Iris pigment epithelial cell (primary cell): Measurements from ENCODE around the gene GOLT1A.
A peak's percentile ranks its signal among the peaks of the same experiment; 100 is the strongest.

Source experiments
- DNase-seq: peaks from one replicate; pipeline ENCODE4 v3.0.0-alpha.2; 2011; ENCODE audit warnings: low read depth

Gene GOLT1A

DNA sequence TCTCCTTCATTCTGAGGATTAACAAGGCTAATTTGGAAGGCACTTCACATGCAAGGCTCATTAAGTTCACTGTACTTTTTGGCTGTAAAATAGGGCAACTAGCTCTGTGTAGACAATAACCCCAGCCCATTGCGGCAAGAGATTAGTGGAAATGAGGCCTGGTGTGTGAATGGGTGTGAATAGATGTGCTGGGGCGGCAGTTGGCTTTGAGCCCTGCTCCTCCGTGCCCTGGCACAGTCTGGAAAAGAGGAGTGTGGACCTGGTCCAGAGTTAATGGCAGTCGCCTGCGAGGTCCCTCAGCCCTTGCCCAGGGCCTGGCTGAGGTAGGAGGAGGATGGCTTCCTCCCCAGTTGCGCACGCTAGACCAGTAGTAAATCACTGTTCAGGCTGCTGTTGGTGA is 22.3 kb downstream of the GOLT1A start:
- DNase-seq, result no peak

DNA sequence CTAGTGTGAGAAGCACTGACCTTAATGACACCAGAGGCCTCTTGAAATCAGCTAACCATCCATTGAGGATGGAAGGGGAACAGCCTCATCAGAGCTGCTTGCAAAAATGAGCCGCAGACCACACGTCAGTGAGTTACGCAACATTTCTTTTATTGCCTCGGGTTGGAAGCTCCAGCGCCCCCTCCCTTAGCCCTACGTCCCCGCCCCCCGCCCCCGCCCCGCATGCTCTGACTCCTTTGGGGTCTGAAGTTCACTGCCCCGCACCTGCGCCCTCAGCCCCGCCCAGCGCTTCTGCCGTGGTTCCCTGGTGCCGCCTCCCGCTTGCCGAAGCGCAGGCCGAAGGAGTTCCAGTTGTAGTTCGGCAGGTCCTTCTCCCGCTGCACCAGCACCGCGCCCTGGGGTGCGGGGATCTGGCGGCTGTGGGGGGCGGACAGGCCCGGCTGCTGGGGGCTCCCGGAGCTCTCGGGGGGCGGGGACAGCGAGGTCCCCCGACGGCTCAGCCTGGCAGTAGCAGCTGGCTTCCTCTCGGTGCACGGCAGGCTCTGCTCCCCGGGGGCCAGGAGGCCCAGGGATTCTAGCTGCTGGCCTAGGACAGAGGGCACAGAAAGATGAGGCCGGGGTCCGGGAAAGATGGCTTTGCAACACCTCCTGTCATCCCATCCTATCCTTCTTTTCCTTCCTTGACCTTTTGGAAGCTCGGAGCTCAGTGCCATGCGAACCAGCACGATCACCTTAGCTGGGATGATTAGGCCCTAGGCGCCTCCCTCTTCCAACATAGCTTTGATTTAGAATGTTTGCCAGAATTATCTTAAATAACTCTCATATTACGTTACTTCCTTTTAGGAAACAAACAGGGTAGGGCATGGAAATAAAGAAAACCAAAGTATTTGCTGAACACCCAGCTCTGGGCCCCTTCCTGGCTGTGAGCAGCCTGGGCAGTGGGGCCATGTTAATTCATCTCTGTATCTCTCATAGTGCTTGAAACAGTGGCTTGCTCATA is 23.3 kb downstream of the GOLT1A start:
- peak; percentile 78 for DNase-seq

DNA sequence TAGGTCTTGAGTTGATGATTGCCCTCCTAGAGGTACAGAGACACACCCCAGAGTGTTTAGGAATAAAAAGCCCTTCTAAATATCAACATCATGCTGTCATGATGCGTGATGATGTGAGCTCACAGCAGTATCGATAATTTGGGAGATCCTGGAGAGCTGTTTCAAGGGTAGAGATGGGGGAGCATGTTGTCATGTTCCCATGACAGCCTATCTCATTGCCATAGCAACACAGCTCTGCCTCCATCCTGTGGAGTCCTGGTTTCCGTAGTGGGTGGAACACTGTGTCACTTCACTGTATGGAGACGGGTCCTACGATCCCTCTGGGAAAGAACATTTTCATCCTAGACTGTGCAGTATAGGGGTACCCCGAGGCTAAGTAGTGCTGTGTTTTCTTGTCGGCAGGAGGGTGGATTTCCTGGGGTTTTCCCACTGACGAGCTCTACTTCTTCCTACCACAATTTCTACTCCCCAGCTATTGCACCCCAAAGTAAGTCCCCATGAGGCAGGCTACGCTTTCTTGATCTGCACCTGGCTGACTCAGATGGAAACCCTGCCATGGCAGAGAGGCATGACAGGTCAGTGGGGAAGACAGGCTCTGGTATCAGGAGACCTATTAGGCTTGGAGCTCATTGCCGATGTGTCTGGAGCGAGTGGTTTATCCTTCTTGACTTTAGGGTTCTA is 24.7 kb downstream of the GOLT1A start:
- no peak for DNase-seq

DNA sequence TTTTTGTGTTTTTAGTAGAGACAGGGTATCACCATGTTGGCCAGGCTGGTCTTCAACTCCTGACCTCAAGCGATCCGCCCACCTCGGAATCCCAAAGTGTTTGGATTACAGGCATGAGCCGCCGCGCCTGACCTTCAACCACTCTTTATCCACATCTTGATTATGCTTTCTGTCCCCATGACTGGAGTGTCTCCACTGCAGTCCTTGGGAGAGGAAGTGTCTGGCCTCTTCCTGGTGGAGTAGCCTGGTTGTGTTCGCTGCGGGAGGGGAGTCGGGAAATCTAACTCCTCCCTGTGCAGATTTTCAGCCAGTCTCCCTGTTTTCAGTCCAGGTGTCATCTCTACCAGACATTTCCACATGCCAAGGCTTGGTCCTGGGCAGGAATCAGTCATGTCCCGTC is 27.2 kb downstream of the GOLT1A start:
- DNase-seq, result no peak

DNA sequence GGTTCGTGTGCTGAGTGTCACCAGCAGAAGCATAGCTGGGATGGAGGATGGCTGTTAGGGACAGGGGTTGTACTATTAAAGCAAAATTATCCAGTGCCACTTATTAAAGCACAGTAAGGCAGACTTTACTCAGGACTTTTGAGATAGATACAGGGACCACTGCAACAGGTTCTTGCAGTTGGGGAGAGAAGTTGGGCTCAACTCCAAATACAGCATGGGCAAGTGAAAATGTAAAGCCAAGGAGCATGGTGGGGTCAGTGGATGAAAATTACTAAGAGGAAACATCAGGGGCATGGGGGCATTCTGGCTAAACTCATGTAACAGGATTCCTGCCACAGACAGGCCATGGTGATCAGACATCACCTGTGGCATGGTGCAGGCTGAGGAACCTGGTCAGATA is 32.7 kb downstream of the GOLT1A start:
- DNase-seq, result no peak

DNA sequence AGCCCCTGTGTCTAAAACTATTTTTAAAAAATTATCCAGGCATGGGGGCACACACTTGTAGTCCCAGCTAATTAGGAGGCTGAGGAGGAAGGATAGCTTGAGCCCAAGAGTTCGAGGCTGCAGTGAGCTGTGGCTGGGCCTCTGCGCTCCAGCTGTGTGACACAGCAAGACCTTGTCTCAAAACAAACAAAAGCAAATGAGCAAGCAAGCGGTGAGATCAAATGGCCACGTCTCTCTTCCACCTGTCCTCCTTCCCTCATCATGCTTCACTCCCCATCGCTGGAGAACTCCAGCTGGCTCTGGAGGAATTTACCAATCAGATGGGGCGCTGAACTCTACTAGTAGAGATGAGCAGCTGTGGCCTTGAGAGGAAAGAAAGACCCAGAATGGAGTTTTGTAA is 33.7 kb downstream of the GOLT1A start:
- no peak for DNase-seq

DNA sequence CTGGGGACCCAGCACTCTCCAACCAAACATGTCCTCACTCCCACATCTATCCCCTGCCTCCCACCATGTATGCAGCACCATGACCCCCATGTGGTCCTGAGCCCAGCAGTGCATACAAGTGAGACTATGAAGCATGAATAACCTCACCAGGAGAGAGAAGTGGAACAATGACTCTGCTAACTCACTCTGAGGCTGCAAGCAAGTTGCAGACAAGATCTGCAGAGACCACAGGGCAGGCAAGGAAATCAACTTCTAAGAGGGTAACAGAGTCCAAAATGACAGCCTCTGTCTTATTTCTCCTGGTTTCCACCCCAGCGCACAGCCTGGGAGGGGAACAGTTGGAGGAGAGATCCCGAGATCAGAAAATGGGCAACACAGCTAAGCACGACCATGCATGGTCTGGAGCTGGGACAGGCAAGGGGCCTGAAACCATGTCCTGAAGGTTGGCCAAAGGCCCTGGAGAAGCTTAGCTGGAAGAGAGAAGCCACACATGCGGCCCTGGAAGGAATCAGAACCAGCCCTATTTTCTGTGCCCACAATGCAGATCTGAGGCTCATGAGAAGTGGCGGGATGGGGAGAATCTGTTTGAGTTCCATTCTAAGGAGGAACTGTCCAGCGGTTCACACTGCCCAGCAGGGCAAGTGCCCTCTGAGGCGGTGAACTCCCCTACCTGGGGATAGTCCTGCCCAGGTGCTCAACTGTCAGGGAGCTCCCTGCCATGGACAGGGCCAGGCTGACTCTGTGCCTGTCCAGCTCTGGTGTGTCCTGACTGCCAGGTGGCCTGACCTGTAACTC is 35.1 kb downstream of the GOLT1A start:
- no peak for DNase-seq

DNA sequence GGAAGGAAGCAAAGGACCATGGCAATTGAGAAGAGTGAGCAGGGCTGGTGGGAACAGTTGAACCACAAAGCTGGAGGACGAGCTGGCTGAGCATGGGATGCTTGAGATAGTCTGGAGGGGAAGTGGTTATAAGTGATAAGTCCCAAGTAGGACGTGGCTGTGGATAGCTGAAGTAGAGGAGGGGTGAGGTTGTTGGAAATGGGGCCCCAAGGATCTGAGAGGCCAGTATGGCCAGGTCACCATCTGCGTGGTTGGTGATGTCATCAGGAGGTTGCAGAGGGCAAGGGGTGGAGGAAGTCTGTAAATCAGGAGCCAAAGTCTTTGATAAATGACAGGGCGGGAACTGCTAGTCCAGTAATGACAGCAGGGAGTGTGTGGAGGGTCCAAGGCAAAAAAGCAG is 36.7 kb downstream of the GOLT1A start:
- DNase-seq, result no peak

DNA sequence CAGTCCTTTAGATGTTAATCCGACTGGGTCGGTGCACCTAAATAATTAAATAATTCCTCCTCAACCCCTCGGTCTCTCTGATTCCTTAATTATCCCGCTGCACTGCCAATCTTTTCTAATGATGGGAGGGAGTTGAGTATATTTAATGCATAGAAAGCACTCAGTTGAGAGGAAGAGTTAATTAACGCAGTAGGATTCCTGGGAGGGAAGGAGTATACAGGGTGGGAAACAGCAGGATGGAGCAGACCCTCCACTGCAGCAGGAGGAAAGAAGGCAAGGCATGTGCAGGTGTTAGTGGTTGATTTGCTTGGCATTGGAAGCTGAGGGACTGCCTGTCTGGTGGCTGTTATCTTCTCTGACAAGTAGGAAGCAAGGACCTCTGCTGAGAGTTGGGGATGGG is 37.7 kb downstream of the GOLT1A start:
- no peak for DNase-seq

DNA sequence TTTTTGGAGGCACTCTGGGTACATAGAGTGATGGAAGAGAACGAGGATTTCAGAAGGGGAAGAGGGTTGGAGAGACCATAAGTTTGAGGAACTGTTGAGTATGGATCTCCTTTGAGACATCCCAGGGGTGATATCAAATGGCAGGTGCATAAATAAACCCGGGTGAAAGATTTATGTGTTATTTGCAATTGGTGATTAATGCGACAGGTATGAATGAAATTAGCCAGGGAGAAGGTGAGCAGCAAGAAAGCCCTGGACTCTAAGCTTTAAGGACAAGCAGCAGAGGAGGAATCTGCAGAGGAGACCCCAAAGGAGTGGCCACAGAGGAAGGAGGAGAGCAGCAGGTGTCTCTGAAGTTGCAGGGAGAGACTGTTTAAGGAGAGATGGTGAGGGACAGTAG is 38.8 kb downstream of the GOLT1A start:
- DNase-seq, result no peak

DNA sequence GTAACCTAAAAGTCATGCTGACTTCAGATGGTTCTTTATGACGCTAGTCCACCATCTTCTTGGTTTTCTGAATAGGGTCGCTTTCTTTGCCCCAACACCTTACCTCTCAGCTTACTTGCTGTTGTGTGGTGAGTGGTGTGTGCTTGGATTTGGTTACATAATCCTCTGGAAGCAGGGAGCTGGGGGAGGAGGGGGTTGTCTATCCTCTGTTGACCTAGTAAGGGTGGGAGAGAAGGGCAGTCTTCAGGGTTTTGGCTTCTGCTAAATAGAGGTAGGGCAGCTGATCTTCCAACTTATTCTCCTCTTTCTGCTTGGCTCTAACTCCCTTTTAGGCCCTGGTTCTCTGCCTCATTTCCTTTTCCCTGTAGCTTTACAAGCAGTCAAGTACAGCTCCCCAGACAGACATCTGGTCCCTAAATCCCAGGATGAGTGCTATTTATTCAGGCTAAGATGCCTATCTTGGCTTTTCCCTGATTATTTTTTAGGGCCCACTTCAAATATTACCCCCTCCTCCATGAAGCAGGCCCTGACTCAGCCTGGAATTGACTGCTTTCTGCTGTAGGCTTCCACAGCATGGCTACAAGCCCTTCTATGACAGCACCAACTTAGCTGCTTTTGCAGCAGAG is 41.3 kb downstream of the GOLT1A start:
- DNase-seq, result no peak

DNA sequence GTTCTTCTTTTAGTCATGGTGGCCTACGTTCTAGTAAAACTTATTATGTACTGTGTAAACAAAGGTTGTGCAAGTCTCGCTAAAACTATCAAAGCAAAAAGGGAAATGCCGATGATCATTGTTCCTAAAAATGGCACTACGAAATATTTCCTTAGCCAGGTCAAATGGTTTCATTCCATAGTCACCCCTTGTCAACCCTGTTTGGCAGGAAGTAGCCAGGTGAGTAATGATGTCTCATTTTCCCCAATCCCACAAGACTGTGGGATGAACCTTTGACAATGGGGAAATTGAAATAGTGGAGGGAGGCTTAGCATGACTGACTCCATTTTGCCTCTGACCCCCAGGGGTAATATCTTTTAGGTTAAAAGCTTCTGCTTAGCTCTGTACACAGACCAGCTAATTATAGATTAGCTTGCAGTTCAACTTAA is 42.0 kb downstream of the GOLT1A start:
- peak; percentile 78 for DNase-seq

DNA sequence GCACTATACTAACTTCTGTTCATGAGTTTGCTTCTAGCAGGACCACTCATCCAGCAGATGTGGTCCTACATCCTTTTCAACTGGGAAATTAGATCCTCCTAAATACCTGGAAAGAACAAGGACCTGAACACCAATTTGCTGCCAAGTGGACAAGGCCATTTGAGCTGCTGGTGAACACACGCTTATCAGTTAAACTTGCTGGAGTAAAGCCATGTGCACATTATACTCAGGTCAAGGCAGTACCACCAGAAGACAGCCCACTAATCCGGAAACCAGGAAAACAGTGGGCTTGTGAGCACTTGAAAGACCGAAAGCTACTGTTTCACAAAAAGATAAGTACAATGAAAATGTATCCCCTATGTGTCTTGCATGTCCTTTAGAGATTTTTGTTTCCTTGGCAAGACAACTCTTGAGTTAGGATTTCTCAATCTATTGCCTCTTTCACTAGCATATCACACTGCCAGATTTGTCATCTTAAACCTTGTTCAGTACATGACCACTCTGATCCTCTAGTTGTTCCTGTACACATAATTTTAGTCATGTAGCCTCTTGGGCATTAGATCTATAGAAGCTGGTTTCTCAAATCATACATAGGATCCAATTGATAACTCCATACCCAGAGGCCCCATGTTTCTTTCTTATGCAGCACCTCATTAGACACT is 43.2 kb downstream of the GOLT1A start:
- no peak for DNase-seq

DNA sequence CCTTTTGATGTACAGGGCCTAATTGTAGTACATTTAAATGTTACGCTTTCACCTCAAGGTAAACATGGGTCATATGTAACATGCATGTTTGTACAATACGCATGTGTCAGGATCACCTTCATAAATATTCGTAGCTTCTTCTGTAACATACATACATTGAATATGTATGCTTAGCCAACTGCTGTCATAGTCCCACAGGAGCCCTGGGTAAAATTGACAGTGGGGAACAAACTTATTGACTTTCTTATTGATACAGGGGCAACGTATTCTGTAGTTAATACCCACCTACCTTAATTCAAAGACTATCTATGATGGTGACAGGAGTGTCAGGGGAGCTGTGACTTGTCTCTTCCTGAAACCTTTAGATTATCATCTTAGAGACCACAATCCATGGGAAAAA is 43.9 kb downstream of the GOLT1A start:
- DNase-seq, result no peak

DNA sequence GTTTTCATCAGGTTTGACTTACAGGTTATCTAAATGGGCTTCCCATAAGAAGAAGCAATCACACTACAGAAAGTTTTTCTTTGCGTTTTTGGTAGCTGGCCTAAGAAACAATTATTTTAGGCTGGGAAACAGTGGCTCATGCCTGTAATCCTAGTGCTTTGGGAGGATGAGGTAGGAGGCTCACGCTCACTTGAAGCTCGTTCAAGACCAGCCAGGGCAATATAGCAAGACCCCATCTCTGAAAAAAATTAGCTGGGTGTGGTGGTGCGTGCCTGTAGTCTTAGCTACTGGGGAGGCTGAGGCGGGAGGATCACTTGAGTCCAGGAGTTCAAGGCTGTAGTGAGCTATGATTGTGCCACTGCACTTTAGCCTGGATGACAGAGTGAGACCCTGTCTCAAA is 46.1 kb downstream of the GOLT1A start:
- no peak for DNase-seq

DNA sequence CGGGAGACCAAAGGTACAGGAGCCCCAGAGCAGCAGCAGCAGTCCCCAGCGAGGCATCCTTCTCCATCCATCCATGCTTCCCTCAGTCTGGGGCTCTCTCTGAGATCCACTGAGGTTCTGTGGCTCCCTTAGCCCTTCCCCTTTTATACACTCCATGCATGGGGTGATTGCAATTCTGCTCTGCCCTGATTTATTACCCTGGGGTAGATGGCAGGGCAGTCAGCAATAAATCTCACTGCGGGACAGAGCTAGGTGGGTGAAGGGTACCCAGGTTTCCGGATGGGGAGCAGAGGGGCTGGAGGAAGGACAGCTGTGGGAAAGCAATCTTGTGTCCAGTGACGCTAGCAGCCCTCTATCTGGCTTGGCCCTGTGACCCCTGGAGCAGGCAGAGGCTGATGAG is 47.6 kb downstream of the GOLT1A start, which contains the start of gene REN:
Gene REN (minus strand): TSS at position 119 of the 400 bp plus-strand sequence. CDS start 44 bp downstream, at position 75.
- no peak for DNase-seq

DNA sequence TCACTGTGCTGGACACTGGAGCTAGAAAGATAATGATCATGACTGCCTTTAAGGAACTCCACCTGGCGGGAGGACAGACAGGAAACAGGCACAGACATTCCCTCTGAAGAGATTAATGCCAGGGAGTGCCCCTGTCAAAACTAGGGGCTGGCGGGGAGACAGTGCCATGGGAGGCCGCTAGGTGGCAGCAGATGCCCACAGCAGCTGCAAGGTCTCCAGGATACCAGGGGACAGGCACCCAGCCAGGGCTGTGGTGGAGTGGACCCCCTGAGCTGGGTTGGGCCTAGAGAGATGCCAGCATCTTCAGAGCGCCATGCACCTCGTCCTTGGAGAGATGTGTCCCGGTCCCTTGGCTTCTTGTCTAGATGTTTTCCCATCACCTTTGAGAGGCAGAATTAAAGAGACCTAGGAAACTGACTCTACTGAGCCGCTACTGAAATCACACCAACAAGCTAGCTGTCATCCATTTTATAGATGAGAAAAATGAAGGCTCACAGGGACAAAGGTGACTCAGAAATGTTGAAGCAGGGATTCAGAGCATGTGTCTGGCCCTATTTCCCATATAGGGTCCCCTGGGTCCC is 51.2 kb downstream of the GOLT1A start:
- DNase-seq, result peak; percentile 45

DNA sequence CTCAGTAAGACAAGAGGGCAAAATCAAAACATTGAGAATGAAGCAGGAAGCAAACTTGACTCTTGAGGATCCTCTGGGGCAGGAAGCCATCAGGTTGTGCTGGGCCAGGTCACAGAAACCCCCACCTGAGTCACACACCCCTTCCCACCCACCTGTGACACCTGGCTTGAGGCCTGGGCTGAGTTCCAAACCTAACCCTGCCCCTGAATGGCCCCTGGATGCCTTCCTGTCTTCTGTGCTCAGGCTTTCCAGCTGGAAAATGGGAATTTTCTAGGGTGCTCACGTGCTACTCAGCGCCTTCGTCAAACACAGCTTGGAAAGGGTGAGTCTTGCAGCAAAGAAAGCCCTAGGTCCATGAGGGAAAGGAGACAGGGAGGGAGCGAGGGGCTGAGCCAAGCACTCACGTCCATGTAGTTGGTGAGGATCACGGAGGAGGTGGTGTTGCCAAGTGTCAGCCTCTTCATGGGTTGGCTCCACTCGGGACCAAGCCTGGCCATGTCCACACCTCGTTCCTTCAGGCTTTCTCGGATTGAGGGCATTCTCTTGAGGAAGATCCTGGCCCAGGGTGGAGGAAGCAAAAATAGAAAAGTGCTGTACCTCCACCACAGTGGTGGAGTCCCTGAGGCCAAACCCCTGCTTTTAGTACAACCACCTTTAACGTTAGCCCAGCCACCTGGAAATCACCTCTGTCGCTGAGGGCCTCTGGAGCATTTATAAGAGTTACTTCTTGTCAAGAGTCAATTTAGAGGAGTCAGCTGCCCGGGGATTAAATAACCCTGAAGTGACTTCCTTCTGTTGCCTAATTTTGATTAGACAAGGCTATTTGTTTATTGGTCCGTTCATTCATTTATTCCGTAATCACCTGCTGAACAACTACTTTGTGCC is 51.9 kb downstream of the GOLT1A start:
- DNase-seq, result no peak

DNA sequence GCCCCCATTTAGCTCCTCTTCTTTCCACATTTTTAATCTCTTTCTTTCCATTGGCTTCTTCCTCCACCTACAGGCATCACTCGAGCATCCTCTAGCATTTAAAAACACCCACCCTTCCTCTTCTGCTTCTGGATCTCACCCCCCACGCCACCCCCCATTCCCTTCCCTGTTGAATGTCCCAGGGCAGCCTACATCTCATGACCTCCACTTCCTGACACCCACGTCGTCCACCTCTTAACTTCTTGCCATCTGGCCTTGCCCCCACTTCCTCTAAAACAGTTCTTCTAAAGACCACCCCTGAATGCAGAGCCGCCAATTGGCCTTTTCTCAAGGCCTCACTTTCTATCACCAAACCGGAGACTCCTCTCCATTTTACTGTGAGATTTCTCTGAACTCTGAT is 55.8 kb downstream of the GOLT1A start:
- no peak for DNase-seq

DNA sequence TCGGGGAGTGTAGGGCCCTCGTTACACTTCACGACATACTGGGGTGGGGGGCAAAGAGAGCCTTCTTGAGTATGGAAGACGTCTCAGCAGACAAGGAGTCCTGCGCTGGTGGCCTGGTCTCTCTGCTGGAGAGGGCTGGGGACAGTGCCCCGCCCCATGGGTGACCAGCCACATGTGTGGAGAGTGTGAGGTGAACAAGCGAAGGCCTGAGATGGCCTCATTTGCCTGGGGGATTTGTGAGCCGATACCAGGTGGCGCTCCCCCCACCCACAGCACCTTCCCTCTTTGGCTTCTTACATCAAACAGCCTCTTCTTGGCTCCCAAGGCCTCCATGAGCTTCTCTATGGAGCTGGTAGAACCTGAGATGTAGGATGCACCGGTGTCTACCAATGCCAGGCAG is 57.9 kb downstream of the GOLT1A start:
- DNase-seq, result no peak
